Testis (tissue), 3 donors: Measurements from ENCODE around the gene DCST2. TPM values are rescaled to one million over a fixed set of nuclear protein-coding genes. Genes with fewer than 3 reads are reported as not detected.
A peak's percentile ranks its signal among the peaks of the same experiment; 100 is the strongest.
"Not testable (repeated sequence)": the region's sequence is repeated elsewhere in the genome, so short reads cannot be mapped to it uniquely, and the experiment has no call there.

Experiments
- DNase-seq: peaks from one replicate; pipeline ENCODE4 v3.0.0-alpha.2; 2019
- H3K27ac ChIP-seq, 2 donors: fragments of 200-600 bp; sonication (generic); one replicate each; pipeline ENCODE4 v1.5.1; 2019
- H3K27me3 ChIP-seq: fragments of 200-600 bp; sonication (generic); one replicate; pipeline ENCODE4 v1.5.1; 2019
- H3K36me3 ChIP-seq: fragments of 200-600 bp; sonication (generic); one replicate; pipeline ENCODE4 v1.5.1; 2017; ENCODE audit warnings: low read depth; ENCODE audit errors: missing control alignments
- H3K4me1 ChIP-seq: fragments of 200-600 bp; sonication (generic); one replicate; pipeline ENCODE4 v1.5.1; 2019
- H3K4me3 ChIP-seq, 2 donors: fragments of 200-600 bp; sonication (generic); one replicate each; pipeline ENCODE4 v1.5.1; 2017 to 2019
- H3K9me3 ChIP-seq: fragments of 200-600 bp; sonication (generic); one replicate; pipeline ENCODE4 v1.5.1; 2017
- POLR2A ChIP-seq: fragments of 450-650 bp; IDR thresholded peaks from one replicate; pipeline ENCODE4 v1.6.1; 2017; ENCODE audit warnings: antibody characterized with exemption, mild to moderate bottlenecking, moderate library complexity
- WGBS, 2 donors: methylation state at CpG; one replicate each; pipeline ENCODE4 v1.1.5; 2018; 5-methylcytosine and 5-hydroxymethylcytosine counted together
- intact Hi-C: fragments of 100-400 bp; cut with DNase I; formaldehyde crosslinking; loops from one replicate; pipeline ENCODE4 v1.15.1; 2023; ENCODE audit warnings: low total_unique reads
- polyA plus RNA-seq: library from polyadenylated mRNA; stranded (reverse); fragments of 350-450 nt; fragmentation: Illumina TruSeq; extraction: RNeasy Lipid Tissue Mini Kit (QIAGEN cat#74804); gene quantifications from one replicate; pipeline ENCODE4 v1.2.3, GENCODE V29; 2014; ENCODE audit warnings: low read depth, low replicate concordance; ENCODE audit not compliant: insufficient read depth
- total RNA-seq, 2 donors: library from RNA; depleted of rRNA; stranded (reverse); fragments of >200 nt; gene quantifications; one replicate each; pipeline ENCODE4 v1.2.3, GENCODE V29; 2016
- TF ChIP-seq, protein P1 (sequence below), 3 experiments: fragments of 450-650 bp in 2 of 3; fragments of 200-600 bp in 1 of 3; sonication (generic) in 1 of 3; IDR thresholded peaks; one replicate each; pipeline ENCODE4 v1.5.1; 2016 to 2019; ENCODE audit warnings: antibody characterized with exemption in 3 of 3, mild to moderate bottlenecking in 2 of 3, moderate library complexity in 1 of 3

DCST2 gene
- total and polyA plus RNA-seq, 3 donors from 2014 or later, result 9.9 to 20.4 (median 14.4) TPM

- TF ChIP-seq, protein P1, sequence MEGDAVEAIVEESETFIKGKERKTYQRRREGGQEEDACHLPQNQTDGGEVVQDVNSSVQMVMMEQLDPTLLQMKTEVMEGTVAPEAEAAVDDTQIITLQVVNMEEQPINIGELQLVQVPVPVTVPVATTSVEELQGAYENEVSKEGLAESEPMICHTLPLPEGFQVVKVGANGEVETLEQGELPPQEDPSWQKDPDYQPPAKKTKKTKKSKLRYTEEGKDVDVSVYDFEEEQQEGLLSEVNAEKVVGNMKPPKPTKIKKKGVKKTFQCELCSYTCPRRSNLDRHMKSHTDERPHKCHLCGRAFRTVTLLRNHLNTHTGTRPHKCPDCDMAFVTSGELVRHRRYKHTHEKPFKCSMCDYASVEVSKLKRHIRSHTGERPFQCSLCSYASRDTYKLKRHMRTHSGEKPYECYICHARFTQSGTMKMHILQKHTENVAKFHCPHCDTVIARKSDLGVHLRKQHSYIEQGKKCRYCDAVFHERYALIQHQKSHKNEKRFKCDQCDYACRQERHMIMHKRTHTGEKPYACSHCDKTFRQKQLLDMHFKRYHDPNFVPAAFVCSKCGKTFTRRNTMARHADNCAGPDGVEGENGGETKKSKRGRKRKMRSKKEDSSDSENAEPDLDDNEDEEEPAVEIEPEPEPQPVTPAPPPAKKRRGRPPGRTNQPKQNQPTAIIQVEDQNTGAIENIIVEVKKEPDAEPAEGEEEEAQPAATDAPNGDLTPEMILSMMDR (IDR thresholded peaks at IDR 0.05), result no peak
- no peak for TF ChIP-seq POLR2A
- Histone ChIP-seq H3K27ac (no peak overlapping the region), H3K4me1 (peaks cover 5% of the 10 kb centered on the region), H3K27me3 (no peaks in the 10 kb centered on the region), H3K9me3 (no peaks in the 10 kb centered on the region), H3K36me3 (no peaks in the 10 kb centered on the region), H3K4me3 (no peak overlapping the region)
- intact Hi-C loops, result no loop called here
- DNase-seq, result no peak
- WGBS, 2 donors, result 85 to 93% methylated on average over 17 of the region's 17 CpGs
Observed at GRCh38 chr1:154988058-154988954, 45.3 kb downstream of the DCST2 start.

GRCh38 chr1:154987326-154987725, 46.3 kb downstream of the DCST2 start:
- 89 to 92% methylated on average over 6 of the region's 6 CpGs for WGBS, 2 donors
- Histone ChIP-seq H3K4me1 (peaks cover 9% of the 10 kb centered on the region), H3K4me3 (no peak overlapping the region), H3K9me3 (no peaks in the 10 kb centered on the region), H3K27ac (no peak overlapping the region), H3K27me3 (no peaks in the 10 kb centered on the region), H3K36me3 (no peaks in the 10 kb centered on the region)
- intact Hi-C loops, result no loop called here
- TF ChIP-seq POLR2A, result no peak
- TF ChIP-seq, protein P1 (IDR thresholded peaks at IDR 0.05), result no peak
- DNase-seq, result no peak

DNA sequence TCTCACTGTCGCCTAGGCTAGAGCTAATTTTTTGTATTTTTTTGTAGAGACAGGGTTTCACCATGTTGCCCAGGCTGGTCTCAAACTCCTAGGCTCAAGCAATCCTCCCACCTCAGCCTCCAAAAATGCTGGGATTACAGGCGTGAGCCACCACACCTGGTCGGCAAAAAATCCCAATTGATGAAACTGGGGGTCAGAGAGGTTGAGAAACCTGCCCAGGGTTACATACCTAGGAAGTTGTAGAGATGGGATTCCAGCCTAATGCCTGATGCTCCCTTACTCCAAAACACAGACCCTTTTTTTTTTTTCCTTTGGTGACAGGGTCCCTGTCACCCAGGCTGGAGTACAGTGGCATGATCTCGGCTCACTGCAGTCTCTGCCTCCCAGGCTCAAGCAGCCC, 46.8 kb downstream of the DCST2 start:
- H3K27ac ChIP-seq, H3K27me3 ChIP-seq, H3K4me3 ChIP-seq, H3K4me1 ChIP-seq, H3K9me3 ChIP-seq, H3K36me3 ChIP-seq, intact Hi-C loops, DNase-seq: not testable (repeated sequence)
- 82 to 84% methylated on average over 4 of the region's 4 CpGs for WGBS, 2 donors

DNA sequence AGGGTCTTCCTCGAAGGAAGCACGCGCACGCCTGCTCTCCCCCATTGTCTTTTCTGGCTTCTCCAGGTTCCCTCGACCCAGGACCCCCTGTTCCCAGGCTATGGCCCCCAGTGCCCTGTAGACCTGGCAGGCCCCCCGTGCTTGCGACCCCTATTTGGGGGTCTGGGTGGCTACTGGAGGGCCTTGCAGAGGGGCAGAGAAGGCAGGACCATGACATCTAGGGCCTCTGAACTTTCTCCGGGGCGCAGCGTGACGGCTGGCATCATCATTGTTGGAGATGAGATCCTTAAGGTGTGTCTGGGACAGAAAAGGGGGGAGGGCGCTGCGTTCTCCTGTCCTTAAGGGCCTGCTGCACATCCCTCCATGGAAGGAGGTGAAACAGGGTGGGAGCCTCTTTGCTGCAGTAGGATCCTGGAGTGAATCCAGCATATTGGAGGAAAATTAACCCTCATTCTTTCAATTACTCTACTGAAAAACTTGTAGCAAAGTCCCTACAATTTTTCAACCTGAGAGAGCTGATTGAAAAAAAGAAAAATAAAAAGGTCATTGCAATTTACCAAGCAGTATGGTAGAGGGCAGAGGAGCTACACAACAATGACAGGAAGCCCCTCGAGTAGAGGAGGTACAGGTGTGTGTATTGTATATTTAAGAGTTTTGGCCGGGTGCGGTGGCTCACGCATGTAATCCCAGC, 49.7 kb downstream of the DCST2 start:
- peaks cover 9% of the 10 kb centered on the region for H3K4me1 ChIP-seq
- no peaks in the 10 kb centered on the region for H3K27me3 ChIP-seq
- no peak for TF ChIP-seq POLR2A
- TF ChIP-seq, protein P1 (IDR thresholded peaks at IDR 0.05), result no peak
- no peaks in the 10 kb centered on the region for H3K36me3 ChIP-seq
- H3K9me3 ChIP-seq, result no peaks in the 10 kb centered on the region
- intact Hi-C loops, result no loop called here
- peak overlapping the region; percentile 46 to 77 for H3K4me3 ChIP-seq
- WGBS, 2 donors, result 10 to 14% methylated on average over 16 to 17 of the region's 17 CpGs
- H3K27ac ChIP-seq, result no peak overlapping the region
- DNase-seq, result no peak

- no peaks in the 10 kb centered on the region for H3K36me3 ChIP-seq
- 0% methylated on average over 26 of the region's 26 CpGs for WGBS, 2 donors
- peaks cover 9% of the 10 kb centered on the region for H3K4me1 ChIP-seq
- intact Hi-C loops, result no loop called here
- peak; percentile 99 for DNase-seq
- no peak for TF ChIP-seq POLR2A
- TF ChIP-seq, protein P1 (IDR thresholded peaks at IDR 0.05), result peak in 2 of 3 experiments; percentile 21 to 37
- no peaks in the 10 kb centered on the region for H3K9me3 ChIP-seq
- no peak within 1 kb of the TSS for H3K27ac ChIP-seq
- no peaks in the 10 kb centered on the region for H3K27me3 ChIP-seq
- H3K4me3 ChIP-seq, result peak within 1 kb of the TSS; percentile 46 to 77
Observed at GRCh38 chr1:154982897-154983648, 50.5 kb downstream of the DCST2 start, which contains the start of gene FLAD1. Gene FLAD1, plus strand, starts transcription at chr1:154983344. Its CDS starts 351 bp downstream, at chr1:154983695.
